ENCODE measurements around the gene GRK1.

The GRK1 gene

GRCh38 chr13:113769881-113770280, 102.9 kb downstream of the GRK1 start:
- no peak for DNase-seq (ENCODE audit: extremely low read depth in 1 of 2, low read depth in 1 of 2)

GRCh38 chr13:113770441-113770840, 103.4 kb downstream of the GRK1 start:
- no peak for DNase-seq (ENCODE audit: extremely low read depth in 1 of 2, low read depth in 1 of 2)

GRCh38 chr13:113770937-113771336, 103.9 kb downstream of the GRK1 start:
- no peak for DNase-seq (ENCODE audit: extremely low read depth in 1 of 2, low read depth in 1 of 2)

GRCh38 chr13:113771709-113772331, 104.8 kb downstream of the GRK1 start:
- no peak for DNase-seq (ENCODE audit: extremely low read depth in 1 of 2, low read depth in 1 of 2)

GRCh38 chr13:113774177-113775107, 107.4 kb downstream of the GRK1 start:
- no peak for DNase-seq (ENCODE audit: extremely low read depth in 1 of 2, low read depth in 1 of 2)

- no peak for DNase-seq (ENCODE audit: extremely low read depth in 1 of 2, low read depth in 1 of 2)
These were observed 108.6 kb downstream of the GRK1 start for GRCh38 chr13:113775451-113776145.

- DNase-seq (ENCODE audit: extremely low read depth in 1 of 2, low read depth in 1 of 2): no peak
These were observed 109.5 kb downstream of the GRK1 start for GRCh38 chr13:113776231-113777125.

GRCh38 chr13:113777311-113778260, 110.6 kb downstream of the GRK1 start:
- DNase-seq (ENCODE audit: extremely low read depth in 1 of 2, low read depth in 1 of 2): no peak

GRCh38 chr13:113781571-113781970, 114.6 kb downstream of the GRK1 start:
- DNase-seq (ENCODE audit: extremely low read depth in 1 of 2, low read depth in 1 of 2): no peak

GRCh38 chr13:113782472-113782871, 115.5 kb downstream of the GRK1 start:
- no peak for DNase-seq (ENCODE audit: extremely low read depth in 1 of 2, low read depth in 1 of 2)

GRCh38 chr13:113783200-113783881, 116.3 kb downstream of the GRK1 start:
- no peak for DNase-seq (ENCODE audit: extremely low read depth in 1 of 2, low read depth in 1 of 2)

GRCh38 chr13:113783966-113784644, 117.1 kb downstream of the GRK1 start:
- DNase-seq (ENCODE audit: extremely low read depth in 1 of 2, low read depth in 1 of 2): no peak

- DNase-seq (ENCODE audit: extremely low read depth in 1 of 2, low read depth in 1 of 2): no peak
These were observed 117.6 kb downstream of the GRK1 start for GRCh38 chr13:113784645-113785024.

GRCh38 chr13:113785051-113786010, 118.3 kb downstream of the GRK1 start:
- no peak for DNase-seq (ENCODE audit: extremely low read depth in 1 of 2, low read depth in 1 of 2)

GRCh38 chr13:113786262-113786841, 119.3 kb downstream of the GRK1 start:
- no peak for DNase-seq (ENCODE audit: extremely low read depth in 1 of 2, low read depth in 1 of 2)

Data from stimulated activated CD8-positive, alpha-beta memory T cell treated with anti-CD3 and anti-CD28 coated beads, Interleukin-7, amount 100 ng/mL, for 48 hours (primary cell).